Parietal lobe (tissue), 1 donor: ENCODE data around the gene FIBIN. TPM values are rescaled to one million over a fixed set of nuclear protein-coding genes. Genes with fewer than 3 reads are reported as not detected.

Source experiments
- total RNA-seq: library from RNA; depleted of rRNA; stranded (reverse); fragments of >200 nt; gene quantifications from one replicate; pipeline ENCODE4 v1.2.3, GENCODE V29; 2014

FIBIN gene
- total RNA-seq: 5.6 TPM

DNA sequence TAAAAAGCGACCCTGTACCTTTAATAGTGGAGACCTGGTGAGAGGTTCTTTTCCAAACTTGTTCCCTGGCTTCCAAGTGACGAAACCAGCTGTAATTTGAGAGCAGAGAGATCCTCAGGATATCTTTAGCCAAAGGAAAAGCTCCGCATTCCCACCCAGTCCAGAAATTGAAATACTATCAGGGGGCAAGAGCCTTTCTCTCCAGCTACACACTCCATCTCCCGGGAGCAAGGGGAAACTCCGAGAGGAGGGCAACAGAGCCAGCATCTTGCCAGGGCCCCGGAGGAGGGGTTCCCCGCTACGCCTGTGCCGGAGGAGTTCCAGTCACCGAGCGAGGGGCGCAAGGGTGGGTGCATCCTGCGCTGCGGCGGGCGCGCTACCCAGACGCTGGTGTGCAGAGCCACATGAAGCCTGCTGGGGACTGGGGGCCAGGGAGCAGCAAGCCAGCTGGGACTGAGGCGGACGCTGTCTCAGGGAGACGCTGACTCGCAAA is at the start of gene FIBIN:
FIBIN (plus strand) TSS at position 148 of the 493 bp plus-strand sequence. CDS start 415 bp downstream, outside the sequence.

DNA sequence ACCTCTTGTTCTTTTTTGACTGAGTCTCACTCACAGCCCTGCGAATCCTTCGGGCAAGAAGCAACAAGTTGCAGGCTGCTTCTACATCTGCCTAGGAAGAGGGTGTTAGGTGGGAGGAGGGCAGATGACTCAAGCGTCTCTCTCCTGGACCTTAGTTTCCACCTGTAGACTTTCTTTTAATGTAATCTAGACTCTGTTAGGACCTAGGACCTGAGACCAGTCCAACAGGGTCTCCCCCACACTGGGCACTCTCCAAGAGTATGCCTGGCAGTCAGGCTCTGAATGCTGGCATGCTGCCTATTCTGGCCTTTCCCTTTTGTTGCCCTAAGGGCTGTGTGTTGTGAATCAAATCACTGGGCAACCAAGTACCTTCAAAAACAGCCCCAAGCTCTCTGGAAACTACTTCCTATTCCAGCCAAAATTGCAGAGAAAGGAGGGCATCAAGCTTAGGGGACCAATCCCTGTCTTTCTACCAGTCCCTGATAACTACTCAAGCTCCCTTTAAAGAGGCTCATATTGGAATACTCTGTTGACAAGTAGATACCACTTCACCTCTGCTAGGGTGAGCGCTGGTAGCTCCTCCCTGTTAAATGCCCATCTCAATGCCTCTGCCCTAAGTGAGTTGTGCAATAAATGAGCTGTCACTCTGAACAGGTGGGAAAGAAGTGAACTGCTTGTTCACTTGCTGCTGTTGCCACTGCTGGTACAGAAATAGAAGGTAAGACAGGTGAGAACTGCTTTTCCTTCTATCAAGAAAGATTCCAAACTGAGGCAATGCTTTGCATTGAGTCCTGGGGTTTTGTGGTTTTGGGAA is 46.6 kb downstream of the FIBIN start, which contains the start of gene BBOX1:
BBOX1 (plus strand) TSS at position 514 of the 814 bp plus-strand sequence. CDS start 14,616 bp downstream, outside the sequence.

Other genes starting within 250 kb of the FIBIN start
- gene BBOX1, start 46.7 kb downstream of the FIBIN start, total RNA-seq: 3.1 TPM